HG03432 (cell line): ENCODE data around the gene HYDIN.

Source experiments
- ATAC-seq: cut with Tn5 transposase; IDR thresholded peaks from one replicate; pipeline ENCODE4 v1.9.1; 2021; ENCODE audit warnings: mild to moderate bottlenecking, moderate library complexity; ENCODE audit not compliant: unreplicated experiment

HYDIN gene

DNA sequence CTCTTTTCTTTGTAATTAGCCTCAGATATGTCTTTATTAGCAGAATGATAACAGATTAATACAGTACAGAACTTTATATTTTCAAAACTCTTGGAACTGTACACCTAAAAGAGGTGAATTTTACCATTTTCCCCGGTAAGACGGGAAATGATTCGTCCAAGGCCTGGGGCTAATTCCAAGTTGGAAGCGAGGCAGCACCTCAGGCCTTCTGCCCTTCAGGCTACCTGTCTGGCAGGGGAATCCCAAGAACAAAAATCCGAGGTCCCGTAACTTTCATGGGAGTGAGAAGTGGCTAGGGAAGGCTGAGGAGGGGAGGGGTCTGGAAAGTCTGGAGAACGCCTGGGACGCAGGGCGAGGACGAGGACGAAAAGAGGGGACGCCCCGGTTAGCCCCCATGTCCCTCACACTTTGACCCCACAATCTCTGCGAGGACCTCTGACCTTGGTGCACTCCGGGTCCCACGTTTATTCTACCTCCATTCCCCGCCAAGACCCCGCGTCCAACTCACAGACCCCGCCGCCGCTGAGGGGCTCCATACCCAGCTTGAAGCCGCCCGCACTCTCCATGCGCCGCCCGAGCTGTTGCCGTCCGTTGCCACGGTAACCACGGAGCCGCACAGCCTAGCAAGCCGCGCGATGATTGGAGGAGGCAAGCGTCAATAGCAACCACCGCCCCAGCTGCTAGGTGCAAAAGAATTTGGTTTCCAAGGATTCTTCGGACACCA is at the start of gene HYDIN:
Gene HYDIN, minus strand, starts transcription at position 601 of the 724 bp plus-strand sequence. CDS start 43,827 bp downstream, outside the sequence.
- ATAC-seq: no peak

- no peak for ATAC-seq
Observed at GRCh38 chr16:71276589-71277334, 46.2 kb upstream of the HYDIN start.

- ATAC-seq: no peak
Observed at GRCh38 chr16:71273384-71273783, 42.9 kb upstream of the HYDIN start.

DNA sequence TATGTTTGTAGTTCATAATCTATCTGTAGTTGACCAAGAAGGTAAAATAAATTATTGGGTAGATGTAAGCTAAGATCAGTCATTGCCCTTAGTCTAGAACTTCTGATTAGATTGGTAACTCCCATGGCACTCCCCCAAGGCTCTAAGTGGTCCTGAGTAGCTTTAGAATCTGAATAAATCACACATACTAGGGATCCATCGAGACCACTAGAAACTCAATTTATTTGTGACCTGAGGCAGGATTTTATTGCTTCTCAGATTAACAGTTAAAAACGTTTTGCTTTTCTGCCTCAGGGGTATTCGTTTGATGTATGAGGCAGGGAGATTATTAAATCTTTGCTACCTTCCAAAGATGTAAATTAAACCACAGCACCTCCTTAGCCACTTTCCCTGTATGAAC is 33.8 kb upstream of the HYDIN start:
- ATAC-seq: no peak

DNA sequence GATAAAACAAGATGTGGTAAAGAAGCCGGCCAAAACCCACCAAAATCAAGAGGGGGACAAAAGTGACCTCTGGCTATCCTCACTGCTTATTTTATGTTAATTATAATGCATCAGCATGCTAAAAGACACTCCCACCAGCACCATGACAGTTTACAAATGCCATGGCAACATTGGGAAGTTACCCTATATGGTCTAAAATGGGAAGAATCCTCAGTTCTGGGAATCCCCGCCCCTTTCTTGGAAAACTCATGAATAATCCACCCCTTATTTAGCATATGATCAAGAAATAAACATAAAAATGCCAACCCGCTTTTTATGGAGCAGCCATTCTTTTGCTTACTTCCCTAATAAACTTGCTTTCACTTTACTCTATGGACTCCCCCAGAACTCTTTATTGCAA is 33.1 kb upstream of the HYDIN start:
- ATAC-seq: no peak

DNA sequence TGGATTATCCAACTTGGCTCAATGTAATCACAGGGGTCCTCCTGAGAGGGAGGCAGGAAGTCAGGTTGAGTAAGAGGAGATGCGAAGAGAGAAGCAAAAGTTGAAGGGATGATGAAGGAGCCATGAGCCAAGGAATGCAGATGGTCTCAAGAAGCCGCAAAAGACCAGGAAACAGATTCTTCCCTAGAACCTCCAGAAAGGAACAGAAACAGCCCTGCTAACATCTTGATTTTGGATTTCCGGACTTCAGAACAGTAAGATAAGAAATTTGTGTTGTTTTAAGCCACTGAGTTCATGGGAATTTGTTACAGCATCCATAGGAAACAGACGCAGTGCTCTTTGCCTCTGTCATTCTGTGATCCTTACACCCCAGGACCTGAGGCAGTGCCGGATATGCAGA is 31.9 kb upstream of the HYDIN start:
- ATAC-seq: no peak

DNA sequence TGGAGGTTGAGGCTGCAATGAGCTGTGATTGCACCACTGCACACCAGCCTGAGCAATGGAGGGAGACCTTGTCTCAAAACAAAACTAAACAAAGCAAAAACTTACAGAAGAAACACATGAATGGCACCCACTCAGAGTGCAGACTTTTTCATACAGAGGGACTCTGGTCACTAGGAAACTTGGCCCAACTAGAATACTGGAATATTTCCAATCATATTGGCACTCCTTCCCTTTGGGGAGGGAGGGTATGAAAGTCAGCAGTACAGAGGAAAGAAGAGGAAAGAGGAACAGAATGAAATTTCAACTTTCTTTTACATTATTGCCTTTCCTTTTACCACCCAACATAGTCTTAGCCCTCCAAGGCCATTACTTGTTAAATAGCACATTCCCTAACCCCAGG is 30.5 kb upstream of the HYDIN start:
- no peak for ATAC-seq

- no peak for ATAC-seq
Observed at GRCh38 chr16:71259086-71259485, 28.6 kb upstream of the HYDIN start.

DNA sequence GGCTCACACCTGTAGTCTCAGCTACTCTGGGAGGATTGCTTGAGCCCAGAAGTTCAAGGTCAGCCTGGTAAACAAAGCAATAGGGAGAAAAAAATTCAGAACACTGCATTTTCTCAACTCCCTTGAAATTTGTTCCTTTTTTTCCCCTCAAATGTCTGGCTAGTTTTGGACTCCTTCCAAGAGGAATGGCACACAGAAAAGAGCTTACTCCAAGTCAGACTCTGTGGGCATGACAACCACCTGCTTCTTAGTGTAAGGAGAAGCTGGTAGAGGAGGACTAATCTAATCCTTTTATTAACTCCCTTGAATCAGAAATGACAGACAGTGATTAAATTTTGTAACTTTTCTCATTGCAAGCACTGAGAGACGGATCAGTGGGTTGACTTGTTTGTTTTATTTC is 27.9 kb upstream of the HYDIN start:
- ATAC-seq: no peak

GRCh38 chr16:71257768-71258167 is 27.2 kb upstream of the HYDIN start:
- no peak for ATAC-seq

DNA sequence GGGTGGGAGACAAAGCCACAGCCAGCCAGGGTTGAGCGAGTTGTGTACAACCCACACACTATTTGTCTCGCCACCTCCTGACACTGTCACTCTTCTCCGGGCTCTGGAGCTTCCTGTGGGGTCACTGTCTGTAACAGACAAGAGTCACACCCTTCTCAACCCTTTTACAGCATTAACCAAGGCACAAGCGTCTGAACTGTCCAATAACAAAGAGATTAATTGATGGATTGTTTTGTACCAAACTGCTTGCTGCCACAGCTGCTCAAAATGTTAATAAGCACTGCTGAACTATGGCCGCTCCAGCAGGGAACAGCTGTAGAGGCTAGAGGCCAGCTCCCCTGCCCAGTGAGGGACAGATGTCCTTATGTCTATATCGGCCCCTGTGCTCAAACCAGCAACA is 25.2 kb upstream of the HYDIN start:
- ATAC-seq: no peak

- ATAC-seq: no peak
Observed at GRCh38 chr16:71254832-71255525, 24.5 kb upstream of the HYDIN start.

DNA sequence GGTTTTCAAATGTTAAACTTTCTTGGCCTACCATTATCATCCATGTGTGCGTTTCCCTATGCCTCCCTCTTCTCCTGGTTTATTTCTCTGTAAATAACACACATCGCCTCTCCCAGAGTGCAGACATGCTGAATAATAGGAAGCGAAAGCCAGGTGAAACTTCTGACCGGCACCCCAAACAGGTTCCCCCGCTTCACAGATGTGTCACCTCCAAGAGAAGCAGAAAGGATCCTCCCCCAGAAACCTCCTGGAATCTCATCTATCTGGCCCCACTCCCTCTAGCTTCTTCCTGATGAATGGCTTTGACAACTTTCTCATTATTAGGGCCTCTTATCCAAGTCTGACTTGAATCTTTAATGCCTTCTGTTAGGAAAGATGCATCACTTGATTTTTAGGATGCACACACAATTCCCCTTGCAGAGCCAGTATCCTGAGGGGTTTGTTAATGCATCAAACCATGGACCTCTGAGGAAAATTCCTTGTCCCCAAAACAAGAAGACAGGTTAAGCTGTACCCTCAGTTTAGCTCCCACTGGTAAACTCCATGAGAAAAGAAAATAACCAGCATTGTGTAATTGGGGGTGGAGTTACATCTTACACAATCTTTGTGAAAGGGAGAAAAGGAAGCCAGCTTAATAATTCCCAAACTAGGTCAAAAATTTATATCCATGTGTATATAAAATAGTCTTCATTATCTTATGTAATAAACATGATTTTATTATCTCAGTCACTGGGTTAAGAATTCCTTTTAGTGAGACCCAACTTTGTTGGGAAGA is 20.1 kb upstream of the HYDIN start:
- no peak for ATAC-seq

DNA sequence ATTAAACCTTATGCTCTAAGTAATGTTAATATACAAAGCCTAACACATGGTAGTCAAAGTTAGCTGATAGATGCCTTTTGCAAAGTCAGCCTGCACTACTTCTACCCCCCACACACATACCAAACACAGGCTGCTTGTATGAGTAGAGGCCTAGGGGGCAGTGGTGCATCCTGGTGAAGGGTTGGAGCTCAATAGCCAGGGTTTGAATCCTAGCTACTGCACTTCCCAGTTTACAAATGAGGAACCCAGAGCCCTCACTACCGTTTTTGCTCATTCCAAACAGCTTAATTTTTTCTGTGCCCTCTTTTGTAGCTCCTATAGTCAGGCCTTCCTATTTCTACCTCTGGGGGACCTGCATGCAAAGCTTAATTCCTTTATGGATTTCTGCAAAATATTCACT is 18.9 kb upstream of the HYDIN start:
- ATAC-seq: no peak

- ATAC-seq: no peak
Observed at GRCh38 chr16:71247478-71247877, 17.0 kb upstream of the HYDIN start.

GRCh38 chr16:71246309-71246708 is 15.8 kb upstream of the HYDIN start:
- no peak for ATAC-seq

GRCh38 chr16:71244521-71244920 is 14.0 kb upstream of the HYDIN start:
- no peak for ATAC-seq

DNA sequence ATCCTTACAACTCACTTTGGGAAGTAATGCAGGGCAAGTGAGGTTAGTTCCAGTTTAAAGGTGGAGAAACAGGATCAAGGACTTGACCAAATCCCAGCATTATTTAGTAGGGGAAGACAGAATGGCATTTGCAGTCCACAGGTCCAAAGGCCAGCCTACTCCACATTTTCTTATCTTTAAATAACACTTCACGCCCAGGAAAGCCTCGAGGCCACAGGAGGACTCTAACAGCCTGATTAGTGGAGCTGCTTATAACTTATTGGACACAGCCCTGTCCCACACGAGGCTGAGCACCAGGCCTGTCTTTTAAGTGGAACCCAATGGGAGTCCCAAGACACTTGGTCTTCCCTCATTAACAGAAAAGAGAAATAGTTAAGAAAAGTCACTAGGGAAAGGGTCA is 12.1 kb upstream of the HYDIN start:
- ATAC-seq: no peak

DNA sequence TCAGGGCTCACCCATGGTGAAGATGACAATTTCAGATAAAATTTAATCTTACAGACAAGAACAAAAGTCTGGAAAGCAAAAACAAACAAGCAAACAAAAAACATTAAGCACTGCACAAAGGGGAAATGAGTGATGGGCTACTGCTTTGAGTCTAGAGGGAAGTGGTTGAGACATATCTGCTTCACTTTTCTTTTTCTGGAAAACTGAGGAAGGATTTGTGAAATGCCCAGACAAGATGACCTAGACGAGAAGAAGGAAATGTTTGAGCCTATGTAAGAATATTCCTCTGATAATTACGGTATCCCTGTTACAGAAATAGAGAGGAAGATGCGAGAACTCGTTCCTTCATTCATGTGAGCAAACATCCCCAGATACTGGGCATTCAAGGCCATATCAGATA is 11.5 kb upstream of the HYDIN start:
- no peak for ATAC-seq

DNA sequence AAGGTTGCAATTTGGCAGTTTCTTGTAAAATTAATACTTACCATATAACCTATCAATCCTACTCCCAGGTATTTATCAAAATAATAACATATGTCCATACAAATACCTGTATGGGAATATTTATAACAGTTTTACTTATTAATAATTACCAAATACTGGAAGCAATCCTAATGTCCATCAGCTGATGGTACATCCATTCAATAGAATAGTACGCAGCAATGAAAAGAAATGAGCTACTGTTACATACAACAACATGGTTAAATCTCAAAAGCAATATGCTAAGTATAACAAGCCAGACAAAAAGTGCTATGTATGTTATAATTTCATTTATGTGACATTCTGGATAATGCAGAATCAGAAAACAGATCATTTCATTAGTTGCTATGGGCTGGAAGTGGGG is 1.2 kb downstream of the HYDIN start:
- ATAC-seq: no peak
